GM21619 (cell line): Measurements from ENCODE around the gene ZBTB33.

Experiments used
- ATAC-seq: cut with Tn5 transposase; IDR thresholded peaks from one replicate; pipeline ENCODE4 v1.9.1; 2021; ENCODE audit not compliant: unreplicated experiment

The ZBTB33 gene

DNA sequence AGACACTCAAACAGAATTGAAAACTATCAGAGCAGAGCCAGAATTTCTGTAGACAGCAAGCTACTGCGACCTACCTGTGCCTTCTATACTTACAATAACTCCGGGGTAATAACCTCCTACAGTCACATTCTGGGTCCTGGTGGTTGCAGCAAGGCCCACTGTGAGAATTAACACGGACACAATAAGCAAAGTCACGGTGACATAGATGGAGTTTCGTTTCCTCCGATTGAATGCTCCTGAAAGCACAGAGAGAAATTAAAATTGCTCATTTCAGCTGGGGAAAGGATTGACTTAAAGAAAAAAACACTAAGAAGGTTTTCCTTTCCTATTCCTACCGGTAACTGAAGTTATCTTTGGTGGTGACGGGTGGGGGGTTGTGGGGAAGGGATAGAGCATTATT lies 53.6 kb downstream of the ZBTB33 start:
- ATAC-seq = peak; percentile 33

DNA sequence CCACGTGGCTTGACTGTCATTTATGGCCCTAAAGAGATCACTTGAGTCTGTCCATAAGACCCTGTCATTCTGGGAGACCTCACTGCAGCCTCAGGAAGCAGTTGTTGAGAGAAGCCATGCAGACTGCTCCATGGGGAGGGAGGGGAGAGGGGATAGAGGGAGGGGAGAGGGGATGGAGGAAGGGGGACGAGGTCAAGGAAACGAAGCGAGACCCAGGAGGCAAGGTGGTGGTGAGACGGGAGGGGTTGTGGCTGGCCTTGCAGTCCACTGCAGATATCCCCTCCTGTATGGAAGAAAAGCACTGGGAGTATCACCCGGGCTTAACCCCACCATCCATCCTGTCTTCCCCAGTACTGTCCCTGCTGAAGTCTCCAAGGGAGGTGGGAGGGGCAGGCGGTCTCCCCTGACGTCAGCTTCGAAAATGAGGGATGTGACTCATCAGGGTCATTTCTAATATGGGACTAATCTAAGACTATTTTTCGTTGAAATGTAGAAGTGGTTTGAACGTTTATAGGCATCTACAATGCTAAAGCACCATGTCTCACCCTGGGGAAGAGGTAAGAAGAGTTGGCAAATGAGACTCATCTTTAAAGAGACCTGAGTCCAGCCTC lies 55.0 kb downstream of the ZBTB33 start:
- no peak for ATAC-seq

DNA sequence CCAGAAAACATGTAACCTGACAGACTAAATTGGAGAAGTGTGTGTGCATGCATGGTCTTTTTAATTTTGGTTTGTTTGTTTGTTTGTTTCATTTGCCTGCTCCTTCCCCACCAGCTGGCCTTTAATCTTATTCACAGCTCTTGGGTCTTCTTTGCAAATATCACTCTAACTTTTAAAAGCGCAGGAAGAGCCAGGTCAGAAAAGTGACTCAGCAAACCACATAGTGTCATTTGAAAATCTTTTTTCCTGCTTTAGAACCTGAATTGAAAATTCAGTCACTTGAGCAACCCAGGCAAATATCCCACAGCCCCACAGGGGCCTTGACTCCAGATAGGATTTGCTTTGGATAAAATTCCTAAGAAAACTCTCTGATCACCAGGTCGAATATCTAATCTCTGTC lies 56.0 kb downstream of the ZBTB33 start:
- no peak for ATAC-seq
